Stimulated activated CD8-positive, alpha-beta memory T cell treated with anti-CD3 and anti-CD28 coated beads, Interleukin-7, amount 100 ng/mL, for 48 hours (primary cell): ENCODE results near the gene MRFAP1.
"Not testable (repeated sequence)": the region's sequence is repeated elsewhere in the genome, so short reads cannot be mapped to it uniquely, and the experiment has no call there.

ENCODE experiments used
- DNase-seq, 2 donors: peaks; one replicate each; pipeline ENCODE4 v3.0.0-alpha.2; 2020; ENCODE audit warnings: low read depth in 1 of 2; ENCODE audit errors: extremely low read depth in 1 of 2

The MRFAP1 gene

GRCh38 chr4:6610856-6611430 is 29.5 kb upstream of the MRFAP1 start:
- DNase-seq = no peak

- no peak for DNase-seq
These were observed 27.4 kb upstream of the MRFAP1 start for GRCh38 chr4:6612961-6613675.

GRCh38 chr4:6613676-6614651 is 26.5 kb upstream of the MRFAP1 start:
- no peak for DNase-seq

- DNase-seq = no peak
These were observed 25.7 kb upstream of the MRFAP1 start for GRCh38 chr4:6614701-6615230.

GRCh38 chr4:6616087-6616995 is 24.1 kb upstream of the MRFAP1 start:
- DNase-seq = no peak

- DNase-seq = no peak
These were observed 23.2 kb upstream of the MRFAP1 start for GRCh38 chr4:6617246-6617645.

- no peak for DNase-seq
These were observed 21.9 kb upstream of the MRFAP1 start for GRCh38 chr4:6618386-6619115.

GRCh38 chr4:6619116-6619465 is 21.4 kb upstream of the MRFAP1 start:
- DNase-seq = no peak

GRCh38 chr4:6619466-6620255 is 20.8 kb upstream of the MRFAP1 start:
- DNase-seq = no peak

GRCh38 chr4:6620296-6620695 is 20.2 kb upstream of the MRFAP1 start:
- DNase-seq = no peak

GRCh38 chr4:6620891-6621555 is 19.5 kb upstream of the MRFAP1 start:
- DNase-seq = no peak

- no peak for DNase-seq
These were observed 18.9 kb upstream of the MRFAP1 start for GRCh38 chr4:6621556-6621927.

- no peak for DNase-seq
These were observed 17.7 kb upstream of the MRFAP1 start for GRCh38 chr4:6622744-6623143.

GRCh38 chr4:6625256-6625655 is 15.2 kb upstream of the MRFAP1 start:
- no peak for DNase-seq

- DNase-seq = no peak
These were observed 14.4 kb upstream of the MRFAP1 start for GRCh38 chr4:6626066-6626465.

GRCh38 chr4:6627832-6628231 is 12.7 kb upstream of the MRFAP1 start:
- no peak for DNase-seq

- not testable (repeated sequence) for DNase-seq
These were observed 12.0 kb upstream of the MRFAP1 start for GRCh38 chr4:6628484-6628883.

GRCh38 chr4:6632125-6632524 is 8.4 kb upstream of the MRFAP1 start:
- no peak for DNase-seq
